H1 (cell line): Measurements from ENCODE around the gene PLAU. TPM values are rescaled to one million over a fixed set of nuclear protein-coding genes. Genes with fewer than 3 reads are reported as not detected.

Source experiments
- CTCF ChIA-PET: fragments of 300-600 bp; sonication (Branson Sonifier 250); formaldehyde crosslinking; loops from one replicate; lab custom pipeline; 2021; ENCODE audit not compliant: partially characterized antibody; lab: Charles Lee
- POLR2A ChIA-PET: fragments of 300-600 bp; sonication (Branson Sonifier 250); formaldehyde crosslinking; loops from one replicate; lab custom pipeline; 2021; ENCODE audit warnings: inconsistent platforms; ENCODE audit not compliant: partially characterized antibody; lab: Charles Lee
- DNase-seq, 2 experiments: peaks; one replicate each; pipeline versions ENCODE4 v3.0.0 to v3.0.0-alpha.2; 2010 to 2022; ENCODE audit warnings: low spot score in 2 of 2, low read depth in 1 of 2, mixed read lengths in 1 of 2
- FAIRE-seq: peaks from 2 replicates; lab custom pipeline; 2011; peaks lifted over from hg19 to GRCh38; lab: Jason Lieb, UNC
- H2AFZ ChIP-seq: 2 replicates; pipeline ENCODE4 v1.8.1; 2012; ENCODE audit warnings: low read length, inconsistent platforms
- H2AK5ac ChIP-seq: 2 replicates; pipeline ENCODE4 v1.6.1; 2013; ENCODE audit warnings: low read depth, low read length
- H2BK120ac ChIP-seq: replicated peaks from 2 replicates; pipeline ENCODE3; 2013; ENCODE audit warnings: low read depth, low read length, inconsistent platforms
- H2BK12ac ChIP-seq: 2 replicates; pipeline ENCODE4 v1.6.1; 2013; ENCODE audit warnings: low read depth, low read length
- H2BK15ac ChIP-seq: 2 replicates; pipeline ENCODE4 v1.6.1; 2013; ENCODE audit warnings: low read length
- H2BK20ac ChIP-seq: 2 replicates; pipeline ENCODE4 v1.6.1; 2013; ENCODE audit warnings: low read length
- H2BK5ac ChIP-seq: 2 replicates; pipeline ENCODE4 v1.6.1; 2013; ENCODE audit warnings: low read depth, low read length
- H3K14ac ChIP-seq: 2 replicates; pipeline ENCODE4 v1.6.1; 2013; ENCODE audit warnings: inconsistent platforms; ENCODE audit not compliant: insufficient read length
- H3K18ac ChIP-seq: 2 replicates; pipeline ENCODE4 v1.6.1; 2013; ENCODE audit warnings: low read length; ENCODE audit errors: extremely low read depth
- H3K23ac ChIP-seq: 2 replicates; pipeline ENCODE4 v1.6.1; 2013; ENCODE audit warnings: inconsistent platforms; ENCODE audit not compliant: insufficient read length
- H3K23me2 ChIP-seq: 2 replicates; pipeline ENCODE4 v1.6.1; 2013; ENCODE audit warnings: low read depth, low read length
- H3K27ac ChIP-seq: 2 replicates; pipeline ENCODE4 v1.6.1; 2011; ENCODE audit warnings: low read depth, low read length, inconsistent platforms
- H3K27me3 ChIP-seq, 4 experiments: replicated peaks in 1 of 4; 1 replicate in 1 of 4; 2 replicates in 3 of 4; pipeline versions ENCODE4 v1.6.1 to v1.8.1; 2011 to 2013; ENCODE audit warnings: low read length in 3 of 4, mild to moderate bottlenecking in 3 of 4, inconsistent platforms in 2 of 4, mixed read lengths in 2 of 4, moderate library complexity in 1 of 4; ENCODE audit not compliant: control insufficient read depth in 3 of 4, insufficient read depth in 3 of 4; ENCODE audit errors: extremely low read depth in 1 of 4
- H3K36me3 ChIP-seq, 4 experiments: 2 replicates each; pipeline versions ENCODE4 v1.6.1 to v1.8.1; 2011 to 2013; ENCODE audit warnings: mild to moderate bottlenecking in 4 of 4, low read length in 3 of 4, moderate library complexity in 2 of 4, control low read depth in 1 of 4, inconsistent platforms in 1 of 4; ENCODE audit not compliant: insufficient read depth in 4 of 4, control insufficient read depth in 2 of 4
- H3K4ac ChIP-seq: replicated peaks from 2 replicates; pipeline ENCODE3; 2013; ENCODE audit warnings: low read length, low read depth, mixed read lengths, inconsistent platforms; ENCODE audit not compliant: insufficient read length
- H3K4me1 ChIP-seq, 4 experiments: replicated peaks in 1 of 4; 1 replicate in 1 of 4; 2 replicates in 3 of 4; pipeline versions ENCODE4 v1.6.1 to v1.8.1; 2011 to 2013; ENCODE audit warnings: low read length in 3 of 4, inconsistent platforms in 2 of 4, mixed read lengths in 1 of 4; ENCODE audit not compliant: insufficient read depth in 4 of 4, control insufficient read depth in 3 of 4
- H3K4me2 ChIP-seq, 2 experiments: 2 replicates each; pipeline versions ENCODE4 v1.6.1 to v1.8.1; 2011 to 2013; ENCODE audit warnings: low read depth in 2 of 2, low read length in 2 of 2, control low read depth in 1 of 2, inconsistent platforms in 1 of 2, mild to moderate bottlenecking in 1 of 2; ENCODE audit not compliant: insufficient read depth in 1 of 2
- H3K4me3 ChIP-seq, 4 experiments: fragments of 200-600, 300-600 bp in 1 of 4; sonication (generic), shearing (Covaris generic), sonication (Bioruptor Twin) in 1 of 4; 2 replicates each; pipeline versions ENCODE4 v1.5.1 to v1.8.1; 2011 to 2016; ENCODE audit warnings: low read length in 4 of 4, low read depth in 3 of 4, control low read depth in 2 of 4, inconsistent platforms in 2 of 4, mild to moderate bottlenecking in 2 of 4, mixed read lengths in 1 of 4, moderate library complexity in 1 of 4; ENCODE audit not compliant: insufficient read depth in 2 of 4; ENCODE audit errors: extremely low read depth in 1 of 4
- H3K56ac ChIP-seq: replicated peaks from 2 replicates; pipeline ENCODE3; 2013; ENCODE audit warnings: low read depth, mild to moderate bottlenecking, mixed read lengths, low read length, inconsistent platforms; ENCODE audit not compliant: insufficient read length
- H3K79me1 ChIP-seq: 2 replicates; pipeline ENCODE4 v1.6.1; 2013; ENCODE audit warnings: low read depth, low read length, control low read depth
- H3K79me2 ChIP-seq, 2 experiments: 2 replicates each; pipeline versions ENCODE4 v1.6.1 to v1.8.1; 2012 to 2013; ENCODE audit warnings: low read length in 2 of 2, mild to moderate bottlenecking in 2 of 2, inconsistent platforms in 1 of 2; ENCODE audit not compliant: insufficient read depth in 2 of 2, control insufficient read depth in 1 of 2
- H3K9ac ChIP-seq, 4 experiments: replicated peaks in 1 of 4; 1 replicate in 1 of 4; 2 replicates in 3 of 4; pipeline versions ENCODE4 v1.6.1 to v1.8.1; 2011 to 2013; ENCODE audit warnings: low read depth in 3 of 4, low read length in 3 of 4, control low read depth in 2 of 4, mild to moderate bottlenecking in 2 of 4, moderate library complexity in 2 of 4, inconsistent platforms in 1 of 4; ENCODE audit errors: extremely low read depth in 1 of 4
- H3K9me3 ChIP-seq, 2 experiments: 2 replicates each; pipeline versions ENCODE4 v1.6.1 to v1.8.1; 2012 to 2013; ENCODE audit warnings: mild to moderate bottlenecking in 2 of 2, moderate library complexity in 2 of 2, control low read depth in 1 of 2, inconsistent platforms in 1 of 2, low read depth in 1 of 2, low read length in 1 of 2, mixed read lengths in 1 of 2; ENCODE audit not compliant: insufficient read depth in 2 of 2
- H4K20me1 ChIP-seq, 2 experiments: replicated peaks in 1 of 2; 2 replicates each; pipeline versions ENCODE3 to v1.8.1; 2011 to 2013; ENCODE audit warnings: inconsistent platforms in 2 of 2, low read length in 2 of 2, mild to moderate bottlenecking in 1 of 2; ENCODE audit not compliant: insufficient read depth in 2 of 2, control insufficient read depth in 1 of 2
- H4K5ac ChIP-seq: 2 replicates; pipeline ENCODE4 v1.6.1; 2013; ENCODE audit warnings: low read length, low read depth, mixed read lengths, inconsistent platforms; ENCODE audit not compliant: insufficient read length
- H4K8ac ChIP-seq: 2 replicates; pipeline ENCODE4 v1.8.0; 2013; ENCODE audit warnings: mild to moderate bottlenecking, moderate library complexity, low read length, inconsistent platforms; ENCODE audit not compliant: insufficient read depth; ENCODE audit errors: extremely low read depth
- H4K91ac ChIP-seq: replicated peaks from 2 replicates; pipeline ENCODE3; 2013; ENCODE audit warnings: low read length, mixed read lengths, inconsistent platforms; ENCODE audit not compliant: insufficient read length
- ASH2L ChIP-seq: fragments of 200-600, 300-600 bp; sonication (generic); IDR thresholded peaks from one replicate; pipeline ENCODE4 v1.7.1; 2017; ENCODE audit warnings: low read length
- CHD2 ChIP-seq: IDR thresholded peaks from 2 replicates; pipeline ENCODE4 v1.6.1; 2012; ENCODE audit warnings: low read length, improper control_type of control experiment
- EP300 ChIP-seq, 2 experiments: IDR thresholded peaks; 1 replicate in 1 of 2; 2 replicates in 1 of 2; pipeline ENCODE4 v1.6.1; 2011 to 2012; ENCODE audit warnings: low read depth in 2 of 2, low read length in 2 of 2, mild to moderate bottlenecking in 2 of 2, borderline replicate concordance in 1 of 2, inconsistent platforms in 1 of 2, moderate library complexity in 1 of 2
- HDAC6 ChIP-seq: IDR thresholded peaks from one replicate; pipeline ENCODE4 v1.7.1; 2012; ENCODE audit warnings: low read depth, mild to moderate bottlenecking, inconsistent platforms, low read length, moderate library complexity
- KDM4A ChIP-seq: IDR thresholded peaks from one replicate; pipeline ENCODE4 v1.7.1; 2012; ENCODE audit warnings: low read depth, mild to moderate bottlenecking, moderate library complexity, low read length, inconsistent platforms; ENCODE audit not compliant: severe bottlenecking
- PHF8 ChIP-seq: fragments of 200-600 bp; sonication (generic); conservative IDR thresholded peaks from 2 replicates; pipeline ENCODE4 v1.7.1; 2012; ENCODE audit warnings: low read depth, mild to moderate bottlenecking, inconsistent platforms, low read length, moderate library complexity
- RBBP5 ChIP-seq: IDR thresholded peaks from 2 replicates; pipeline ENCODE4 v1.7.1; 2012; ENCODE audit warnings: low read depth, mild to moderate bottlenecking, inconsistent platforms, low read length, moderate library complexity, borderline replicate concordance
- TAF1 ChIP-seq: IDR thresholded peaks from 2 replicates; pipeline ENCODE4 v1.6.1; 2011; ENCODE audit warnings: mild to moderate bottlenecking, low read depth, low read length
- WGBS, 2 experiments: shearing (Covaris generic) in 1 of 2; methylation state at CpG; one replicate each; pipeline versions ENCODE4 v1.1.6 to v1.1.7; 2013 to 2015; ENCODE audit warnings: low lambda C conversion rate in 2 of 2, mixed read lengths in 2 of 2, inconsistent platforms in 1 of 2, low coverage in 1 of 2, missing lambda C conversion rate in 1 of 2; ENCODE audit not compliant: insufficient replicate concordance in 2 of 2, insufficient coverage in 1 of 2, insufficient read length in 1 of 2; ENCODE audit errors: extremely low coverage in 1 of 2, missing lambda C conversion rate in 1 of 2; 5-methylcytosine and 5-hydroxymethylcytosine counted together
- polyA plus RNA-seq, 7 experiments: library from polyadenylated mRNA; depleted of rRNA in 3 of 7; stranded (reverse) in 5 of 7; unstranded in 2 of 7; fragments of >200 nt in 5 of 7; fragments of 200-250 nt in 2 of 7; gene quantifications; 1 replicate in 5 of 7; 2 replicates in 1 of 7; 4 replicates in 1 of 7; pipeline versions ENCODE4 v1.2.1 to v1.2.3, GENCODE V29; 2011 to 2013; ENCODE audit warnings: missing spikeins in 2 of 7, mixed read lengths in 2 of 7
- total RNA-seq: library from RNA; stranded (reverse); fragmentation: NEBNext Ultra II Directional; extraction: Animal tissue kit (Norgen Biotek cat#: 25700); gene quantifications from 2 replicates; pipeline ENCODE4 v1.2.1, GENCODE V29; 2021
- TF ChIP-seq, protein P1 (sequence below): IDR thresholded peaks from 2 replicates; pipeline ENCODE4 v1.6.1; 2012; ENCODE audit warnings: inconsistent platforms

Gene PLAU
- total and polyA plus RNA-seq, 2 of the 8 experiments (the other 6 are each of a cell fraction or from before 2014, with no cell fraction given) = 16.2 to 26.1 TPM

DNA sequence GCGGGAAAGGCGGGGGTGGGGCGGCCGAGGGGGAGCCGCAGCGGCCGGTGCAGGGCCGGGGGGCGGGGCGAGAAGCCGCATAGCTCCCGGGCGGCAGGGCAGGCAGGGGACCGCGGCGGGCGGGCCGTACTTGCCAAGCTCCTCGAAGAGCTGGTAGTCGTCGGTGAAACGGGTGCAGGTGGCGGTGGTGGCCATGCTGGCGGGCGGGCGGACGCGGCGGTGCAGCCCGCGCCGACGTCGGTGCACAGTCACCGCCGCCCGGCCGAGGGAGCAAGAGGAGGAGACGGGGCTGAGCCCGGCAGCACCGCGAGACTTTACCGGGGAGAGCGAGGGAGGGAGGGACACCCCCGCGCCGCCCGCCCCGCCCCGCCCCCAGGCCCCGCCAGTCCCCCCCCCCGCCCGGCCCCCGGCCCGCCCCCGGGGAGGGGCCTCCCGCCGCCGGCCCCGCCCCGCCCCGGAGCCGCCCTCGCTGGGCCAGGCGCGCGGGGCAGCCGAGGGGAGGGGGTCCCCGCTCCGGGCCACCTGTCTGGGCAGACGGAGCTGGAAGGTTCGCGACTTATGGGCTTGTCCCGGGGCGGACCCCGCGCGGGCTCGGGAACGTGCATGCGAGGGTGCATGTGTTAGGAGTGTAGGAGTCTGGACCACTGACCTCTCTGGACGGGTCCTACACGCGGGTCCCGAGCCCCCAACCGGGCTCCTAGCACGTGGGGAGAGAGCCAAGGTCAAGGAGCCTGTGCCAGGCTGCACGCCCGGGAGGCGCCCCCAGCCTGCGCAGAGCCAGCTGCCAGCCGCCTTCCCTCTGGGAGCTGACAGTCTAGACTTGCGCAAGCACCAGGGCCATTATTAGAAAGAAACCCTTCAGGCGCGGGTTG, 36.4 kb upstream of the PLAU start, which contains the start of gene CAMK2G:
Gene CAMK2G (minus strand): TSS at position 289 of the 872 bp plus-strand sequence. CDS start 94 bp downstream, at position 195.
- 7% methylated on average over 26 of the region's 95 CpGs; no CpG with 5 or more reads in 1 of the 2 experiments for WGBS, 2 experiments
- ChIA-PET POLR2A (interaction anchor here (0.5 to 1.8 kb wide), 10 partner anchors 7 to 124 kb away, joined by 3 to 9 read pairs (median 3); partner anchors contain the start of gene VCL), CTCF (interaction anchor here (0.5 to 27.0 kb wide), 7 partner anchors 11 to 1351 kb away, joined by 3 to 681 read pairs (median 4); no protein-coding TSS in a partner anchor)
- Histone ChIP-seq H3K36me3 (peaks cover 4 to 20% (median 10%) of the 10 kb centered on the region in 4 experiments; a peak in 5 of 8 replicates), H4K91ac (no peak within 1 kb of the TSS), H2BK120ac (no peak within 1 kb of the TSS), H4K20me1 (peaks cover 12 to 15% of the 10 kb centered on the region in 2 experiments), H2BK20ac (no peak within 1 kb of the TSS), H2BK15ac (0 out of 2 replicates have a peak within 1 kb of the TSS, but pooled peaks have one; percentile 61), H3K56ac (peak within 1 kb of the TSS; percentile 36), H4K8ac (peak within 1 kb of the TSS; percentile 92), H3K14ac (no peak within 1 kb of the TSS), H3K4ac (no peak within 1 kb of the TSS), H3K4me1 (peaks cover 0 to 13% (median 9%) of the 10 kb centered on the region in 4 experiments; a peak in 6 of 7 replicates), H3K27me3 (peaks cover 0 to 3% (median 0%) of the 10 kb centered on the region in 4 experiments; a peak in 1 of 7 replicates), H2AK5ac (no peak within 1 kb of the TSS), H3K27ac (no peak within 1 kb of the TSS), H3K9ac (peak within 1 kb of the TSS; percentile 51 to 79 (median 65)), H3K4me3 (peak within 1 kb of the TSS; percentile 60 to 86 (median 64)), H3K23ac (no peak within 1 kb of the TSS), H2BK12ac (no peak within 1 kb of the TSS), H4K5ac (no peak within 1 kb of the TSS), H2AFZ (peak within 1 kb of the TSS; percentile 79; the same call in 1 of the 2 replicates), H2BK5ac (peak within 1 kb of the TSS; percentile 52; the same call in 1 of the 2 replicates), H3K79me1 (peaks cover 17% of the 10 kb centered on the region), H3K4me2 (peak within 1 kb of the TSS; percentile 74 to 78), H3K23me2 (peaks cover 9% of the 10 kb centered on the region; the same call in 1 of the 2 replicates), H3K9me3 (no peaks in the 10 kb centered on the region), H3K79me2 (peaks cover 0 to 35% of the 10 kb centered on the region in 2 experiments; a peak in 3 of 4 replicates), H3K18ac (peak within 1 kb of the TSS; percentile 71; the same call in 1 of the 2 replicates)
- peak in 1 of 2 experiments; percentile 88 for DNase-seq
- FAIRE-seq = no peak
- TF ChIP-seq CHD2 (peak; percentile 77), RBBP5 (peak; percentile 89), TAF1 (0 out of 2 replicates have a peak, but pooled peaks have one; percentile 15), PHF8 (peak; percentile 7; the same call in 1 of the 2 replicates), KDM4A (peak; percentile 63), EP300 (IDR thresholded peaks at IDR 0.05; ENCODE audit: borderline replicate concordance in 1 of 2, low read depth in 2 of 2, low read length in 2 of 2) (no peak), HDAC6 (no peak), ASH2L (peak; percentile 70)
- TF ChIP-seq, protein P1, sequence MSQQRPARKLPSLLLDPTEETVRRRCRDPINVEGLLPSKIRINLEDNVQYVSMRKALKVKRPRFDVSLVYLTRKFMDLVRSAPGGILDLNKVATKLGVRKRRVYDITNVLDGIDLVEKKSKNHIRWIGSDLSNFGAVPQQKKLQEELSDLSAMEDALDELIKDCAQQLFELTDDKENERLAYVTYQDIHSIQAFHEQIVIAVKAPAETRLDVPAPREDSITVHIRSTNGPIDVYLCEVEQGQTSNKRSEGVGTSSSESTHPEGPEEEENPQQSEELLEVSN = peak; percentile 13; the same call in 1 of the 2 replicates
